H1 (cell line): Measurements from ENCODE around the gene OR9A2. TPM values are rescaled to one million over a fixed set of nuclear protein-coding genes. Genes with fewer than 3 reads are reported as not detected.

Experiments
- CTCF ChIA-PET: fragments of 300-600 bp; sonication (Branson Sonifier 250); formaldehyde crosslinking; loops from one replicate; lab custom pipeline; 2021; ENCODE audit not compliant: partially characterized antibody; lab: Charles Lee
- POLR2A ChIA-PET: fragments of 300-600 bp; sonication (Branson Sonifier 250); formaldehyde crosslinking; loops from one replicate; lab custom pipeline; 2021; ENCODE audit warnings: inconsistent platforms; ENCODE audit not compliant: partially characterized antibody; lab: Charles Lee
- DNase-seq, 2 experiments: peaks; one replicate each; pipeline versions ENCODE4 v3.0.0 to v3.0.0-alpha.2; 2010 to 2022; ENCODE audit warnings: low spot score in 2 of 2, low read depth in 1 of 2, mixed read lengths in 1 of 2
- FAIRE-seq: peaks from 2 replicates; lab custom pipeline; 2011; peaks lifted over from hg19 to GRCh38; lab: Jason Lieb, UNC
- H2AFZ ChIP-seq: 2 replicates; pipeline ENCODE4 v1.8.1; 2012; ENCODE audit warnings: low read length, inconsistent platforms
- H2AK5ac ChIP-seq: 2 replicates; pipeline ENCODE4 v1.6.1; 2013; ENCODE audit warnings: low read depth, low read length
- H2BK120ac ChIP-seq: replicated peaks from 2 replicates; pipeline ENCODE3; 2013; ENCODE audit warnings: low read depth, low read length, inconsistent platforms
- H2BK12ac ChIP-seq: 2 replicates; pipeline ENCODE4 v1.6.1; 2013; ENCODE audit warnings: low read depth, low read length
- H2BK15ac ChIP-seq: 2 replicates; pipeline ENCODE4 v1.6.1; 2013; ENCODE audit warnings: low read length
- H2BK20ac ChIP-seq: 2 replicates; pipeline ENCODE4 v1.6.1; 2013; ENCODE audit warnings: low read length
- H2BK5ac ChIP-seq: 2 replicates; pipeline ENCODE4 v1.6.1; 2013; ENCODE audit warnings: low read depth, low read length
- H3K14ac ChIP-seq: 2 replicates; pipeline ENCODE4 v1.6.1; 2013; ENCODE audit warnings: inconsistent platforms; ENCODE audit not compliant: insufficient read length
- H3K18ac ChIP-seq: 2 replicates; pipeline ENCODE4 v1.6.1; 2013; ENCODE audit warnings: low read length; ENCODE audit errors: extremely low read depth
- H3K23ac ChIP-seq: 2 replicates; pipeline ENCODE4 v1.6.1; 2013; ENCODE audit warnings: inconsistent platforms; ENCODE audit not compliant: insufficient read length
- H3K23me2 ChIP-seq: 2 replicates; pipeline ENCODE4 v1.6.1; 2013; ENCODE audit warnings: low read depth, low read length
- H3K27ac ChIP-seq: 2 replicates; pipeline ENCODE4 v1.6.1; 2011; ENCODE audit warnings: low read depth, low read length, inconsistent platforms
- H3K27me3 ChIP-seq, 4 experiments: replicated peaks in 1 of 4; 1 replicate in 1 of 4; 2 replicates in 3 of 4; pipeline versions ENCODE4 v1.6.1 to v1.8.1; 2011 to 2013; ENCODE audit warnings: low read length in 3 of 4, mild to moderate bottlenecking in 3 of 4, inconsistent platforms in 2 of 4, mixed read lengths in 2 of 4, moderate library complexity in 1 of 4; ENCODE audit not compliant: control insufficient read depth in 3 of 4, insufficient read depth in 3 of 4; ENCODE audit errors: extremely low read depth in 1 of 4
- H3K36me3 ChIP-seq, 4 experiments: 2 replicates each; pipeline versions ENCODE4 v1.6.1 to v1.8.1; 2011 to 2013; ENCODE audit warnings: mild to moderate bottlenecking in 4 of 4, low read length in 3 of 4, moderate library complexity in 2 of 4, control low read depth in 1 of 4, inconsistent platforms in 1 of 4; ENCODE audit not compliant: insufficient read depth in 4 of 4, control insufficient read depth in 2 of 4
- H3K4ac ChIP-seq: replicated peaks from 2 replicates; pipeline ENCODE3; 2013; ENCODE audit warnings: low read length, low read depth, mixed read lengths, inconsistent platforms; ENCODE audit not compliant: insufficient read length
- H3K4me1 ChIP-seq, 4 experiments: replicated peaks in 1 of 4; 1 replicate in 1 of 4; 2 replicates in 3 of 4; pipeline versions ENCODE4 v1.6.1 to v1.8.1; 2011 to 2013; ENCODE audit warnings: low read length in 3 of 4, inconsistent platforms in 2 of 4, mixed read lengths in 1 of 4; ENCODE audit not compliant: insufficient read depth in 4 of 4, control insufficient read depth in 3 of 4
- H3K4me2 ChIP-seq, 2 experiments: 2 replicates each; pipeline versions ENCODE4 v1.6.1 to v1.8.1; 2011 to 2013; ENCODE audit warnings: low read depth in 2 of 2, low read length in 2 of 2, control low read depth in 1 of 2, inconsistent platforms in 1 of 2, mild to moderate bottlenecking in 1 of 2; ENCODE audit not compliant: insufficient read depth in 1 of 2
- H3K4me3 ChIP-seq, 4 experiments: fragments of 200-600, 300-600 bp in 1 of 4; sonication (generic), shearing (Covaris generic), sonication (Bioruptor Twin) in 1 of 4; 2 replicates each; pipeline versions ENCODE4 v1.5.1 to v1.8.1; 2011 to 2016; ENCODE audit warnings: low read length in 4 of 4, low read depth in 3 of 4, control low read depth in 2 of 4, inconsistent platforms in 2 of 4, mild to moderate bottlenecking in 2 of 4, mixed read lengths in 1 of 4, moderate library complexity in 1 of 4; ENCODE audit not compliant: insufficient read depth in 2 of 4; ENCODE audit errors: extremely low read depth in 1 of 4
- H3K56ac ChIP-seq: replicated peaks from 2 replicates; pipeline ENCODE3; 2013; ENCODE audit warnings: low read depth, mild to moderate bottlenecking, mixed read lengths, low read length, inconsistent platforms; ENCODE audit not compliant: insufficient read length
- H3K79me1 ChIP-seq: 2 replicates; pipeline ENCODE4 v1.6.1; 2013; ENCODE audit warnings: low read depth, low read length, control low read depth
- H3K79me2 ChIP-seq, 2 experiments: 2 replicates each; pipeline versions ENCODE4 v1.6.1 to v1.8.1; 2012 to 2013; ENCODE audit warnings: low read length in 2 of 2, mild to moderate bottlenecking in 2 of 2, inconsistent platforms in 1 of 2; ENCODE audit not compliant: insufficient read depth in 2 of 2, control insufficient read depth in 1 of 2
- H3K9ac ChIP-seq, 4 experiments: replicated peaks in 1 of 4; 1 replicate in 1 of 4; 2 replicates in 3 of 4; pipeline versions ENCODE4 v1.6.1 to v1.8.1; 2011 to 2013; ENCODE audit warnings: low read depth in 3 of 4, low read length in 3 of 4, control low read depth in 2 of 4, mild to moderate bottlenecking in 2 of 4, moderate library complexity in 2 of 4, inconsistent platforms in 1 of 4; ENCODE audit errors: extremely low read depth in 1 of 4
- H3K9me3 ChIP-seq, 2 experiments: 2 replicates each; pipeline versions ENCODE4 v1.6.1 to v1.8.1; 2012 to 2013; ENCODE audit warnings: mild to moderate bottlenecking in 2 of 2, moderate library complexity in 2 of 2, control low read depth in 1 of 2, inconsistent platforms in 1 of 2, low read depth in 1 of 2, low read length in 1 of 2, mixed read lengths in 1 of 2; ENCODE audit not compliant: insufficient read depth in 2 of 2
- H4K20me1 ChIP-seq, 2 experiments: replicated peaks in 1 of 2; 2 replicates each; pipeline versions ENCODE3 to v1.8.1; 2011 to 2013; ENCODE audit warnings: inconsistent platforms in 2 of 2, low read length in 2 of 2, mild to moderate bottlenecking in 1 of 2; ENCODE audit not compliant: insufficient read depth in 2 of 2, control insufficient read depth in 1 of 2
- H4K5ac ChIP-seq: 2 replicates; pipeline ENCODE4 v1.6.1; 2013; ENCODE audit warnings: low read length, low read depth, mixed read lengths, inconsistent platforms; ENCODE audit not compliant: insufficient read length
- H4K8ac ChIP-seq: 2 replicates; pipeline ENCODE4 v1.8.0; 2013; ENCODE audit warnings: mild to moderate bottlenecking, moderate library complexity, low read length, inconsistent platforms; ENCODE audit not compliant: insufficient read depth; ENCODE audit errors: extremely low read depth
- H4K91ac ChIP-seq: replicated peaks from 2 replicates; pipeline ENCODE3; 2013; ENCODE audit warnings: low read length, mixed read lengths, inconsistent platforms; ENCODE audit not compliant: insufficient read length
- ASH2L ChIP-seq: fragments of 200-600, 300-600 bp; sonication (generic); IDR thresholded peaks from one replicate; pipeline ENCODE4 v1.7.1; 2017; ENCODE audit warnings: low read length
- BCL11A ChIP-seq, 2 experiments: IDR thresholded peaks; one replicate each; pipeline ENCODE4 v1.6.1; 2011; ENCODE audit warnings: low read depth in 2 of 2, low read length in 2 of 2, mild to moderate bottlenecking in 2 of 2
- CREB1 ChIP-seq: IDR thresholded peaks from 2 replicates; pipeline ENCODE4 v1.6.1; 2012; ENCODE audit warnings: inconsistent platforms
- HDAC2 ChIP-seq, 2 experiments: fragments of 300-600 bp in 1 of 2; sonication (generic) in 1 of 2; IDR thresholded peaks; 2 replicates each; pipeline ENCODE4 v1.6.1; 2011 to 2012; ENCODE audit warnings: low read depth in 2 of 2, low read length in 2 of 2, mild to moderate bottlenecking in 2 of 2, moderate library complexity in 2 of 2, borderline replicate concordance in 1 of 2, inconsistent platforms in 1 of 2
- KDM4A ChIP-seq: IDR thresholded peaks from one replicate; pipeline ENCODE4 v1.7.1; 2012; ENCODE audit warnings: low read depth, mild to moderate bottlenecking, moderate library complexity, low read length, inconsistent platforms; ENCODE audit not compliant: severe bottlenecking
- RFX5 ChIP-seq: IDR thresholded peaks from 2 replicates; pipeline ENCODE4 v1.6.1; 2011; ENCODE audit warnings: low read depth, low read length, improper control_type of control experiment, borderline replicate concordance
- SRF ChIP-seq: IDR thresholded peaks from 2 replicates; pipeline ENCODE4 v1.6.1; 2011; ENCODE audit warnings: mild to moderate bottlenecking, low read depth, low read length, moderate library complexity
- SUZ12 ChIP-seq: fragments of 200-600 bp; sonication (generic); IDR thresholded peaks from 2 replicates; pipeline ENCODE4 v1.6.1; 2012; ENCODE audit warnings: mild to moderate bottlenecking, inconsistent platforms, low read length, moderate library complexity, mixed read lengths
- WGBS, 2 experiments: shearing (Covaris generic) in 1 of 2; methylation state at CpG; one replicate each; pipeline versions ENCODE4 v1.1.6 to v1.1.7; 2013 to 2015; ENCODE audit warnings: low lambda C conversion rate in 2 of 2, mixed read lengths in 2 of 2, inconsistent platforms in 1 of 2, low coverage in 1 of 2, missing lambda C conversion rate in 1 of 2; ENCODE audit not compliant: insufficient replicate concordance in 2 of 2, insufficient coverage in 1 of 2, insufficient read length in 1 of 2; ENCODE audit errors: extremely low coverage in 1 of 2, missing lambda C conversion rate in 1 of 2; 5-methylcytosine and 5-hydroxymethylcytosine counted together
- polyA plus RNA-seq, 7 experiments: library from polyadenylated mRNA; depleted of rRNA in 3 of 7; stranded (reverse) in 5 of 7; unstranded in 2 of 7; fragments of >200 nt in 5 of 7; fragments of 200-250 nt in 2 of 7; gene quantifications; 1 replicate in 5 of 7; 2 replicates in 1 of 7; 4 replicates in 1 of 7; pipeline versions ENCODE4 v1.2.1 to v1.2.3, GENCODE V29; 2011 to 2013; ENCODE audit warnings: missing spikeins in 2 of 7, mixed read lengths in 2 of 7
- total RNA-seq: library from RNA; stranded (reverse); fragmentation: NEBNext Ultra II Directional; extraction: Animal tissue kit (Norgen Biotek cat#: 25700); gene quantifications from 2 replicates; pipeline ENCODE4 v1.2.1, GENCODE V29; 2021

OR9A2 gene
- total and polyA plus RNA-seq, 2 of the 8 experiments (the other 6 are each of a cell fraction or from before 2014, with no cell fraction given), result not detected

GRCh38 chr7:143038635-143039034 is 11.7 kb upstream of the OR9A2 start:
- no peaks in the 10 kb centered on the region for H3K79me2 ChIP-seq
- no peak overlapping the region for H4K5ac ChIP-seq
- ChIA-PET POLR2A (no interaction called here), CTCF (interaction anchor here (0.6 kb wide), 1 partner anchor 157 kb away, joined by 3 read pairs; no protein-coding TSS in a partner anchor)
- H2BK20ac ChIP-seq, result no peak overlapping the region
- H2BK12ac ChIP-seq, result no peak overlapping the region
- WGBS, 2 experiments, result 87% methylated on average over 5 of the region's 5 CpGs; no CpG with 5 or more reads in 1 of the 2 experiments
- TF ChIP-seq HDAC2 (IDR thresholded peaks at IDR 0.05; ENCODE audit: borderline replicate concordance in 1 of 2, low read depth in 2 of 2, low read length in 2 of 2) (no peak), CREB1 (no peak), RFX5 (no peak), BCL11A (IDR thresholded peaks at IDR 0.05; ENCODE audit: low read depth in 2 of 2, low read length in 2 of 2) (no peak), KDM4A (no peak), SRF (no peak), ASH2L (no peak), SUZ12 (no peak)
- no peaks in the 10 kb centered on the region for H3K36me3 ChIP-seq
- H3K56ac ChIP-seq, result no peak overlapping the region
- H2AFZ ChIP-seq, result no peak overlapping the region
- no peak overlapping the region for H2BK15ac ChIP-seq
- no peaks in the 10 kb centered on the region for H4K20me1 ChIP-seq
- no peaks in the 10 kb centered on the region for H3K9me3 ChIP-seq
- no peak overlapping the region for H3K9ac ChIP-seq
- no peak overlapping the region for H3K4ac ChIP-seq
- H4K91ac ChIP-seq, result no peak overlapping the region
- no peak overlapping the region for H3K14ac ChIP-seq
- FAIRE-seq, result no peak
- H2BK120ac ChIP-seq, result no peak overlapping the region
- H3K27ac ChIP-seq, result no peak overlapping the region
- DNase-seq, result no peak
- H3K27me3 ChIP-seq, result no peaks in the 10 kb centered on the region
- no peak overlapping the region for H3K18ac ChIP-seq
- H3K4me2 ChIP-seq, result no peak overlapping the region
- no peaks in the 10 kb centered on the region for H3K79me1 ChIP-seq
- H2BK5ac ChIP-seq, result no peak overlapping the region
- H3K23ac ChIP-seq, result no peak overlapping the region
- no peak overlapping the region for H3K4me3 ChIP-seq
- H3K4me1 ChIP-seq, result no peaks in the 10 kb centered on the region
- H4K8ac ChIP-seq, result no peak overlapping the region
- H3K23me2 ChIP-seq, result peaks cover 2% of the 10 kb centered on the region; the same call in 1 of the 2 replicates
- H2AK5ac ChIP-seq, result no peak overlapping the region
